KOPT-K1 (cell line): ENCODE results near the gene TMEM63C.

Source experiments
- H3K27ac ChIP-seq: fragments of 200-600 bp; sonication (generic); 2 replicates; pipeline ENCODE4 v1.5.1; 2016; ENCODE audit warnings: antibody characterized with exemption, mild to moderate bottlenecking, low read depth, low read length; ENCODE audit not compliant: poor library complexity, severe bottlenecking
- H3K36me3 ChIP-seq: fragments of 200-600 bp; sonication (generic); 2 replicates; pipeline ENCODE4 v1.5.1; 2017; ENCODE audit warnings: antibody characterized with exemption, mild to moderate bottlenecking, low read length, moderate library complexity; ENCODE audit not compliant: insufficient read depth
- H3K9me3 ChIP-seq: fragments of 200-600 bp; sonication (generic); 2 replicates; pipeline ENCODE4 v1.5.1; 2017; ENCODE audit warnings: antibody characterized with exemption, low read length, mild to moderate bottlenecking; ENCODE audit not compliant: insufficient read depth, poor library complexity, severe bottlenecking

The TMEM63C gene

GRCh38 chr14:77239412-77239811 is 57.8 kb downstream of the TMEM63C start:
- H3K9me3 ChIP-seq, result no peaks in the 10 kb centered on the region
- H3K36me3 ChIP-seq, result no peaks in the 10 kb centered on the region
- no peak overlapping the region for H3K27ac ChIP-seq

- no peaks in the 10 kb centered on the region for H3K9me3 ChIP-seq
- no peak overlapping the region for H3K27ac ChIP-seq
- H3K36me3 ChIP-seq, result no peaks in the 10 kb centered on the region
These were observed 58.8 kb downstream of the TMEM63C start for GRCh38 chr14:77240336-77240915.

DNA sequence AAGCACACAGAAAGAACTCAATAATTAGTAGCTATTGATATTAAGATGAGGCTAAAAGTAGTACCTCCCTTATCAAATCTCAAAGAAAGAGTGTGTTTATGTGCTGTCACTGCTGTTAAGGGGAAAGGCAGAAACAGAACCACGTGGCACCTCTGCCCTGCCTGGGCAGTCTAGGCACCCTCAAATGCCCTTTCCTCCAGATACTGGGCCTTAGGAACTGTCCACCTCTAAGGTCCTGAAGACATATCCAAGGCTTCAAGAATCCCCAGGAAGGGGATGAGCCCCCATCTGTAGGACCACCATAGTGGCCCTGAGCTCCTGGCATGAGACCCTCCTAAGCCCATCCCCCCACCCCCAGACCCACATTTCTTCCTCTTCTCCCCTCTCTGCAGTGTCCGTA is 60.4 kb downstream of the TMEM63C start:
- no peaks in the 10 kb centered on the region for H3K9me3 ChIP-seq
- no peak overlapping the region for H3K27ac ChIP-seq
- no peaks in the 10 kb centered on the region for H3K36me3 ChIP-seq

DNA sequence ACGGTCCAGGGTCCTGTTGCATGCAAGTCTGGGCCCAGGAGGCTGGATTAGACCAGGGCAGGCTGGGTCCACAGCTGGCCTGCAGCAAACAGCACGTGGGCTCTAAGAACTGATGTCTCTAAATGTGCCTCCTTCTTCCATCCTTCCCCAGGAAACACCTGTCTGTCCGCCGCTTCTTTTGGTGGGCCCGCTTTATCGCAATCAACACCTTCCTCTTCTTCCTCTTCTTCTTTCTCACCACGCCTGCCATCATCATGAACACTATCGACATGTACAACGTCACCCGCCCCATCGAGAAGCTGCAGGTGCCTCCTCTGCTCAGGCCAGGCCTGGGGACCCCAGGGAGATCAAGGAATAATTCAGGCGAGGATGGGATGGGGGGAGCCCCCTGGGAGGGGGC is 61.2 kb downstream of the TMEM63C start:
- Histone ChIP-seq H3K27ac (no peak overlapping the region), H3K9me3 (no peaks in the 10 kb centered on the region), H3K36me3 (no peaks in the 10 kb centered on the region)

- no peak overlapping the region for H3K27ac ChIP-seq
- no peaks in the 10 kb centered on the region for H3K9me3 ChIP-seq
- H3K36me3 ChIP-seq, result no peaks in the 10 kb centered on the region
These were observed 62.3 kb downstream of the TMEM63C start for GRCh38 chr14:77243853-77244252.

GRCh38 chr14:77245820-77246219 is 64.2 kb downstream of the TMEM63C start:
- Histone ChIP-seq H3K36me3 (no peaks in the 10 kb centered on the region), H3K9me3 (no peaks in the 10 kb centered on the region)

DNA sequence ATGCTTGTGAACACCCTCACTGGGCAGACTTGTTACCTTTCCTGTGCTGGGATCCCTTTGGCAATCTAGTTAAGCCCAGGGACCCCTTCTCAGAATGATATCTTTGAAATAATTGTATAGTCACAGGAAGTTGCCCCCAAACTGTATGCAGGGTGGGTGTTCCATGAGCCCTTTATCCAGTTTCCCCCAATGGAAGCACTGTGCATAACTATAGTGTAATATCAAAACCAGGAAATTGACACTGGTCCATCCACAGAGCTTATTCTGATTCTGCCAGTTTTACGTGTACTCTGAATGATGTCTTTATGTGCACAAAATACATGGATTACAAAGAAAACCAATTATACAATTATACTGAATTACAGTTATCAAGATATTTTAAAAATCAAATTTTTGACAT is 65.2 kb downstream of the TMEM63C start:
- Histone ChIP-seq H3K9me3 (no peaks in the 10 kb centered on the region), H3K36me3 (no peaks in the 10 kb centered on the region), H3K27ac (no peak overlapping the region)

More at GRCh38 chr14:77245820-77246219, 64.2 kb downstream of the TMEM63C start:
- H3K27ac ChIP-seq, result no peak overlapping the region

- Histone ChIP-seq H3K9me3 (no peaks in the 10 kb centered on the region), H3K36me3 (no peaks in the 10 kb centered on the region), H3K27ac (no peak overlapping the region)
These were observed 67.1 kb downstream of the TMEM63C start for GRCh38 chr14:77248666-77249065.

- Histone ChIP-seq H3K9me3 (no peaks in the 10 kb centered on the region), H3K36me3 (no peaks in the 10 kb centered on the region), H3K27ac (no peak overlapping the region)
These were observed 67.7 kb downstream of the TMEM63C start for GRCh38 chr14:77249286-77249685.

- H3K9me3 ChIP-seq, result no peaks in the 10 kb centered on the region
- no peak overlapping the region for H3K27ac ChIP-seq
- H3K36me3 ChIP-seq, result no peaks in the 10 kb centered on the region
These were observed 69.3 kb downstream of the TMEM63C start for GRCh38 chr14:77250927-77251326.

GRCh38 chr14:77251870-77252269 is 70.3 kb downstream of the TMEM63C start:
- no peaks in the 10 kb centered on the region for H3K36me3 ChIP-seq
- no peak overlapping the region for H3K27ac ChIP-seq
- no peaks in the 10 kb centered on the region for H3K9me3 ChIP-seq

DNA sequence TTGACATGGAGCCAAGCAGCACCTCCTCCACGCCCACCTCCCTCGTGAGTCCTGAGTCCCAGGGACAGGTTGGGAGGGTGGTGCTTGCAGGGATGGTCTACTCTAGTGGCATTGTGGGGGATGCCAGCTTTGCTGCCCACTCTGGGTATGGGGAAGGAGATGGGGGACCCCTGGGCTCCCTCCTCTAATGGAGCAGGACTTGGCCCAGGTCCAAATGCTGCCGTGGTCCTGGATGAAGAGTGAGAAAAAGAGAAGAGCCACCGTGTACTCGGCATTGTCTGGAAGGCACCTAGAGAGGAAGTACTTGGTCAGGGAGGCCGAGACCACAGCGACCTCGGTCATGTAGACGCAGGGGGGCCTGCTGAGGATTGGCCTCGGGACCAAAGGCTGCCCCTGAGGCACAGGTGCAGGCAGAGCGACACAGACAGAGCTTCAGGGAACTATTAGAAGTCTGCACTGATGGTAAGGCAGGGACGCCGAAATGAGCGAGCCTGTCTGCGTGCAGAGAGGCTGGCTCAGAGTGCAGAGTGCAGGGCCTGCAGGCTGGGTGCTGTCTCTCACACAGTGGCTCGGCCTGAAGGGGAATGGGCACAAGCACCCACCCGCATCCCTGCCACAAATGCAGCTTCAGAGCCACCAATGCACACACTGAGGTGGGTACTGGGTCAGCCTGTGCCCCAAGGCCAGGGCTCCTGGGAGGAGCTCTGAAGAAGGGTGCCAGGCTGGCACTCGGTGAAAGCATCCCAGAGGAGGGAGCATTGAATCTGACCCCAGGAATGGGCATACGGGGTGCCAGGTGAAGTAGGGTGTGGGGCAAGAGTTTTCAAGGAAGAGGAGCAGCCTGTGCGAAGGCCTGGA is 72.0 kb downstream of the TMEM63C start:
- Histone ChIP-seq H3K36me3 (no peaks in the 10 kb centered on the region), H3K9me3 (no peaks in the 10 kb centered on the region), H3K27ac (no peak overlapping the region)

DNA sequence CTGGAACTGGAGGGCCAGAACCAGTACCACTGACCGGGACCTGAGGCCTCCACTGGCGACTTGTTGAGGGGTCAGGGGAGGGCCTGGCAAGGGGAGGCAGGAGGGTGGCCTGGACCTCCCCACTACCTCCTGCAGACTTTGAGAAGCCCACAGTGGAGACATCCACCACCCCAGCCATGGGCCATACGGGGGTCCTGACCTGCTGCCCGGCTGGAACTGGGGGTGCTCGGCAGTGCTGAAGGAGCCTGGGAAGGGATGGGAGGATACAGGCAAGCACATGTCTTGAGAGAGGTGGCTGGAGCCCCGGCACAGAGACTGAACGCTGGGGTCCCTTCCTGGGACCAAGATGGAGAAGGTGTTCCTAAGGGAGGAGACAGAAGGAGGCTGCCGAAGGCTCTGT is 75.1 kb downstream of the TMEM63C start:
- H3K27ac ChIP-seq, result no peak overlapping the region
- H3K9me3 ChIP-seq, result no peaks in the 10 kb centered on the region
- no peaks in the 10 kb centered on the region for H3K36me3 ChIP-seq

DNA sequence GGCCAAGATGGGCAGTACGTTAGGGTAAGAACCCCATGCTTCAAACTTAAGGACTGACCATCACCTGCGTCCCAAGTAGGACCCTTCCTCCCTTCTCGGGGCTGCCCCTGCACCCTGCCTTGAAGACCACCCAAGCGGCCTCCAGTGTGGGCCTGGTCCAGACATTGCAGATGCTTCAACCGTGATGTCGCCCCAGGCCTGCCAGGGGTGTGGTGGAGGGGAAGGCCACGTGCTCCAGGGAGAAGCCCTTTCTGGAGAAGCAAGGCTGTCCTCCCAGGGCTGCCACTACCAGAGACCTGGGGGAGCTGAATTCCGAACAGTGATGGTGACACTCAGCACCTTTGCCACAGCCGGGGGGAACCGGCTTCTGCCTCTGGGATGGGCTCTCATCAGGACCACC is 76.1 kb downstream of the TMEM63C start:
- H3K36me3 ChIP-seq, result no peaks in the 10 kb centered on the region
- H3K27ac ChIP-seq, result no peak overlapping the region
- H3K9me3 ChIP-seq, result no peaks in the 10 kb centered on the region

GRCh38 chr14:77258566-77258965 is 77.0 kb downstream of the TMEM63C start:
- H3K36me3 ChIP-seq, result no peaks in the 10 kb centered on the region
- H3K27ac ChIP-seq, result no peak overlapping the region
- H3K9me3 ChIP-seq, result no peaks in the 10 kb centered on the region
